Panc1 (cell line): ENCODE data around the gene CHDH.

Experiments
- CTCF ChIP-seq: fragments of 450-650 bp; IDR thresholded peaks from 2 replicates; pipeline ENCODE4 v1.5.1; 2017; ENCODE audit warnings: mild to moderate bottlenecking
- POLR2AphosphoS5 ChIP-seq: IDR thresholded peaks from 2 replicates; pipeline ENCODE4 v1.6.1; 2012; ENCODE audit warnings: mild to moderate bottlenecking, low read depth, low read length, moderate library complexity

GRCh38 chr3:53891497-53892285, 45.5 kb upstream of the CHDH start, which contains the start of gene SELENOK:
- TF ChIP-seq CTCF (no peak), POLR2AphosphoS5 (peak; percentile 73)
